AG09309 (cell line): Measurements from ENCODE around the gene LRRC4B.

Source experiments
- DNase-seq: peaks from one replicate; pipeline ENCODE4 v3.0.0-alpha.2; 2010; ENCODE audit warnings: low read depth
- H3K4me3 ChIP-seq: 2 replicates; pipeline ENCODE4 v1.5.1; 2011; ENCODE audit warnings: mild to moderate bottlenecking, low read depth, low read length, moderate library complexity; ENCODE audit not compliant: control insufficient read depth
- TF ChIP-seq, protein P1 (sequence below): IDR thresholded peaks from 2 replicates; pipeline ENCODE4 v1.5.1; 2011; ENCODE audit warnings: mild to moderate bottlenecking, low read depth, low read length, inconsistent platforms; ENCODE audit not compliant: insufficient read depth, control insufficient read depth; ENCODE audit errors: missing control alignments

LRRC4B gene

DNA sequence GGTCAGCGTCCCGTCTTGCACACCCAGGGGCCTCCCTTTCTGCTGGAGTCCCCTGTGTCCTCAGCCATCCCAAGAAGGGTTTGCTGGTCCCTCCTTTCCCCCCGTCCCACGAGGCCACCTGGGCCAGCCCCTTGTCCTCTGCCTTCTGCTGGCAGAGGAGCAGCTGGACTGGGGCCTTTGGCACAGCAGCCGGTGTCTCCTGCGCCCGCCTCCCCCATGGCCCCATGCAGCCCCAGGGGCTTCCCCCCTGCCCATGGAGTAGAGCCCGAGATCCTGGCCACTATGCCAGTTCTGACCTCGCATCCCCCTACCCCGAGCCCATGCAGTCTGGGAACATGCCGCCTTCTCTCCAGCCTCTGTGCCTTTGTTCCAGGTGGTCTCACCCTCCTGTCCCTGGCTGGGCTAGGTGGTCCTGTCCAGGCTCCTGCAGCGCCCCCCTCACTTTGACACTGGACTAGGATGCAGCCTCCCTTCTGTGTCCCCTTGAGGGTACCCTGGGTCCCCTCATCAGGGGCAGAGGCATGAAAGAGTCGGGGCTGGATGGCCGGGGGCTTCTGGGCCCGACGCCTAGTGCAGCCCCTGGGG lies 85.9 kb downstream of the LRRC4B start:
- no peak for DNase-seq
- TF ChIP-seq, protein P1, sequence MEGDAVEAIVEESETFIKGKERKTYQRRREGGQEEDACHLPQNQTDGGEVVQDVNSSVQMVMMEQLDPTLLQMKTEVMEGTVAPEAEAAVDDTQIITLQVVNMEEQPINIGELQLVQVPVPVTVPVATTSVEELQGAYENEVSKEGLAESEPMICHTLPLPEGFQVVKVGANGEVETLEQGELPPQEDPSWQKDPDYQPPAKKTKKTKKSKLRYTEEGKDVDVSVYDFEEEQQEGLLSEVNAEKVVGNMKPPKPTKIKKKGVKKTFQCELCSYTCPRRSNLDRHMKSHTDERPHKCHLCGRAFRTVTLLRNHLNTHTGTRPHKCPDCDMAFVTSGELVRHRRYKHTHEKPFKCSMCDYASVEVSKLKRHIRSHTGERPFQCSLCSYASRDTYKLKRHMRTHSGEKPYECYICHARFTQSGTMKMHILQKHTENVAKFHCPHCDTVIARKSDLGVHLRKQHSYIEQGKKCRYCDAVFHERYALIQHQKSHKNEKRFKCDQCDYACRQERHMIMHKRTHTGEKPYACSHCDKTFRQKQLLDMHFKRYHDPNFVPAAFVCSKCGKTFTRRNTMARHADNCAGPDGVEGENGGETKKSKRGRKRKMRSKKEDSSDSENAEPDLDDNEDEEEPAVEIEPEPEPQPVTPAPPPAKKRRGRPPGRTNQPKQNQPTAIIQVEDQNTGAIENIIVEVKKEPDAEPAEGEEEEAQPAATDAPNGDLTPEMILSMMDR: no peak
- H3K4me3 ChIP-seq: no peak overlapping the region

DNA sequence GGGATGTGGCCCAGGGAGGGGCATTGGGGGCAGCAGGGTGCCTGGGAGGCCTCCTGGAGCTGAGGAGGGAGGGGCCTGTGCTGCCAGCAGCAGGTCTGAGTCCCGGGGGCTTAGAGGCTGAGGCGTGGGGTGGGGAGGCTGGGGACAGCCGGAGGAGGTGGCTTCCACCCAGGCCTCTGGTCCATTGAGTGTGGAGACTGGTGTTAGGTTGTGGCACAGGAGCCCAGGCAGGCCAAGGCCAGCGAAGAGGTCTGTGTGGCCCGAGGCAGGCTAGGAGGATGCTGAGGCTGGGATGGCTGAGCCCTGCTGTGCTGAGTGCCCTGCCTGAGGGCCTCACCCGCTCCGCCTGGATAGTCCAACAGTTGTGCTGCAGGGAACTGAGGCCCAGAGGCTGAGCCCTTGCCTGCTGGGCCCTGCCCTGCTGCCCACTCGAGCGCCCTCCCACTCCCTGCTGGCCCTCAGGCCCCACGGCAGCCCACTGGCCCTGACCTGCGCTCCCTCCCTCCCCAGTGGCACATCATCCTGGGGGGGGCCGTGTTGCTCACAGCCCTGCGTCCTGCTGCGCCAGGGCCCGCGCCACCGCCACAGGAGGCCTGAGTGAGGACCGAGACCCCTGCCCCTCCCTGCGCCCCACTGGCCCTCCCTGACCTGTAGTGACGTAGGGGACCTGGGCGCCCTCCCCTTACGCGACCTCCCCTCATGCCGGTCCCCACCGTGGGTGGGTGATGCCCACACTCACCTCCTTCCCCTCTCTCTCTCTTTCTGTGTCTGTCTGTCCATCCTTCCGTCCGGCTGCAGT lies 86.7 kb downstream of the LRRC4B start:
- no peak for DNase-seq
- TF ChIP-seq, protein P1: no peak
- H3K4me3 ChIP-seq: no peak overlapping the region

DNA sequence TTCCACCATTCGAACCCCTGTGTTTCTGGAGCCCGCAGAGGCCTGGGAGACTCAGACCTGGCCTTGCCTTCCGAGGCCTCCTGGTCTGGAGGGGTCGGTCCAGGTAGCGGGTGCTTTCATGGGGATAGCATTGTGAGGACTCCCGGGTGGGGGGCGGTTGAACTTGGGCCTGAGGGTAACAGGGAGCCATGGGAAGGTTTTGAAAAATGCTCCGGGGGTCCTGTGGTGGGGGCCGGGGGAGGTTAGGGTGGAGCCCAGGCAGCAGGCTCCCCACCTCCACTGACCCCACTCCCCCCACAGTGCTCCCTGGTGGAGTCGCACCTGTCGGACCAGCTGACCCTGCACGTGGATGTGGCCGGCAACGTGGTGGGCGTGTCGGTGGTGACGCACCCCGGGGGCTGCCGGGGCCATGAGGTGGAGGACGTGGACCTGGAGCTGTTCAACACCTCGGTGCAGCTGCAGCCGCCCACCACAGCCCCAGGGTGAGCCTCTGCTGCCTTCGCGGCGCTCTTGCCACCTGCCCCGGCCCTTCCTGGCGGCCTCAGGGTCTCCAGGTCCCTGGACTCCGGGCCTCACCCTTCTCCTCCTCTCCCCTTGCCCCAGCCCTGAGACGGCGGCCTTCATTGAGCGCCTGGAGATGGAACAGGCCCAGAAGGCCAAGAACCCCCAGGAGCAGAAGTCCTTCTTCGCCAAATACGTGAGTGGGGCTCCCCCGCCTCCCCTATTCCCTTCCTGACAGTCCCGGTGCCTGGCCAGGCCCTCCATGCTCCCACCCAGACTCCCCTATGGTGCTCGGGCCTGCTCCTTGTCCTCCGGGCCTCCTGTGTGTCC lies 87.7 kb downstream of the LRRC4B start:
- H3K4me3 ChIP-seq: no peak overlapping the region
- TF ChIP-seq, protein P1: no peak
- no peak for DNase-seq

DNA sequence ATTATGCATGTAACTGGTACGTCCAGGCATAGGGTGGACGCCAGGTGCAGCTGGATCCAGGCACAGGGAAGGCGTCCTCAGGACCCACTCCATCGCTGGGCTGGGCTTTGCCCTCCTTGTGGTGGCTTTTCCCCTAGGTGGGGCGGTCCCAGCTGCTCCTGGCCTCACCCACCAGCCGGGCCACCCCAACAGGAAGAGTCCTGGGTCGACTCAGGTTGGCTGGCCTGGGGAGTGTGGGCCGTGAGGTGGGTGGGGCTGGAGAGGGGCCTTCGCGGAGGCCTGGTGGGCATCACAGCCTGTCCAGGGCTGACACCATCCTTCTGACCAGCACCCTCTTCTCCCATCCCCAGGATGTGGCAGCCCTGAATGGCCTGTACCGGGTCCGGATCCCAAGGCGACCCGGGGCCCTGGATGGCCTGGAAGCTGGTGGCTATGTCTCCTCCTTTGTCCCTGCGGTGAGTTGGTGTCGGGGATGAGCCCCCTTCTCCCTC lies 88.4 kb downstream of the LRRC4B start:
- no peak overlapping the region for H3K4me3 ChIP-seq
- no peak for DNase-seq
- TF ChIP-seq, protein P1: no peak

DNA sequence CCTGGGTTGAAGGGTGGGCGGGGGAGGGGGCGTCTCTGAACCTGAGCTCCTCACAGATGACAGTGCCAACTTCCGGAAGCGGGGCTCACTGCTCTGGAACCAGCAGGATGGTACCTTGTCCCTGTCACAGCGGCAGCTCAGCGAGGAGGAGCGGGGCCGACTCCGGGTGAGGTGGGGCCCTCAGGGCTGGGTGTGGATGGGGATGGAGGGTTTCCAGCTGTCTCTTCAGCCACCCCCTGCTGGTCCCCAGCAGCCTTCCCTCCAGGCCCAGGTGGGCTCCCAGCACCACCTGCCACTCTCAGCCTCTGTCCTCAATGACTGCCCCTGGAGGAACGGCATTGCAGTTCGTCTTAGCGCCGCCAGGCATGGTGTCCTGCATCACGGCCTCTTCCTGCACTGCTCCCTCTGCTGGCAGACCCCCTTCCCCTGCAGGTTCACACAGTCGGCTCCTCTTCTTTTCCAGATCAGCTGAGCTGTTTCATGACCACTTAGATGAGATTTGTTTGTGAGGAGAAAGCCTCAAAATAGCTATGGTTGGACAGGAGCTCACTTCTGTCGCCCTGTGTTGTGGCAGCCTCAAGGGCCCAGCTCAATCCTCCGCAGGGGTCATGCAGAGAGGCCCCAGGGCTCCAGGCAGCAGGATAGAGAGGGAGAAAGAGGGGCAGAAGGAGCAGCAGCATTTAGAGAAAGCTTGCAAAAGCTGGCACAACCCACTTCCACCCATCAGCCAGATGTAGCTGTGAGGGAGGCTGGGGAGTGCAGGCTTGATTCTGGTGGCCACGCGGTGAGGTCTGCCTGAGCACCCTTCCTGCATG lies 89.1 kb downstream of the LRRC4B start:
- no peak for DNase-seq
- no peak overlapping the region for H3K4me3 ChIP-seq
- TF ChIP-seq, protein P1: peak; percentile 57
